Gastroesophageal sphincter (tissue), 3 donors: ENCODE data around the gene MS4A10.

Source experiments
- POLR2A ChIP-seq, 2 donors: fragments of 450-650 bp; IDR thresholded peaks; one replicate each; pipeline ENCODE4 v1.6.1; 2017; ENCODE audit warnings: antibody characterized with exemption in 2 of 2, mild to moderate bottlenecking in 2 of 2, moderate library complexity in 1 of 2
- TF ChIP-seq, protein P1 (sequence below), 4 experiments: fragments of 200-600 bp in 2 of 4; fragments of 450-650 bp in 2 of 4; sonication (generic) in 1 of 4; IDR thresholded peaks; one replicate each; pipeline ENCODE4 v1.5.1; 2017 to 2019; ENCODE audit warnings: antibody characterized with exemption in 4 of 4, mild to moderate bottlenecking in 2 of 4, moderate library complexity in 2 of 4

DNA sequence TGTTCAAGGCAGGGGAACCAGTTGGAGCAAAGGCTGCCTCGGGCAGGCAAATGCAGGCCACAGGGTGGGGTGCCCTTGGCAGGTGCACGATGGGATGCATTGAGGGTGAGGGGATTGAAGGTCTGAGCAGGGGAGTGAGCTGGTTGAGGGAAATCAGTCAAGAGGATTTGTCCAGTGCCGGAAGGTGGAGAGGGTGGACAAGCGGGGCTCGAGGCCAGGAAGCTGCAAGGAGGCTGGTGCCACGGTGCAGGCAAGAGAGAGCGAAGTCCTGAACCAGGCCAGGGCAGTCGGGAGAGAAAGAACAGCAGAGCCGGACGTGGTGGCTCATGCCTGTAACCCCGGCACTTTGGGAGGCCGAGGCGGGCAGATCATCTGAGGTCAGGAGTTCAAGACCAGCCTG is 10.4 kb upstream of the MS4A10 start:
- TF ChIP-seq POLR2A (IDR thresholded peaks at IDR 0.05) = no peak
- TF ChIP-seq, protein P1, sequence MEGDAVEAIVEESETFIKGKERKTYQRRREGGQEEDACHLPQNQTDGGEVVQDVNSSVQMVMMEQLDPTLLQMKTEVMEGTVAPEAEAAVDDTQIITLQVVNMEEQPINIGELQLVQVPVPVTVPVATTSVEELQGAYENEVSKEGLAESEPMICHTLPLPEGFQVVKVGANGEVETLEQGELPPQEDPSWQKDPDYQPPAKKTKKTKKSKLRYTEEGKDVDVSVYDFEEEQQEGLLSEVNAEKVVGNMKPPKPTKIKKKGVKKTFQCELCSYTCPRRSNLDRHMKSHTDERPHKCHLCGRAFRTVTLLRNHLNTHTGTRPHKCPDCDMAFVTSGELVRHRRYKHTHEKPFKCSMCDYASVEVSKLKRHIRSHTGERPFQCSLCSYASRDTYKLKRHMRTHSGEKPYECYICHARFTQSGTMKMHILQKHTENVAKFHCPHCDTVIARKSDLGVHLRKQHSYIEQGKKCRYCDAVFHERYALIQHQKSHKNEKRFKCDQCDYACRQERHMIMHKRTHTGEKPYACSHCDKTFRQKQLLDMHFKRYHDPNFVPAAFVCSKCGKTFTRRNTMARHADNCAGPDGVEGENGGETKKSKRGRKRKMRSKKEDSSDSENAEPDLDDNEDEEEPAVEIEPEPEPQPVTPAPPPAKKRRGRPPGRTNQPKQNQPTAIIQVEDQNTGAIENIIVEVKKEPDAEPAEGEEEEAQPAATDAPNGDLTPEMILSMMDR (IDR thresholded peaks at IDR 0.05) = no peak
